ENCODE data around the gene SUSD4.

DNA sequence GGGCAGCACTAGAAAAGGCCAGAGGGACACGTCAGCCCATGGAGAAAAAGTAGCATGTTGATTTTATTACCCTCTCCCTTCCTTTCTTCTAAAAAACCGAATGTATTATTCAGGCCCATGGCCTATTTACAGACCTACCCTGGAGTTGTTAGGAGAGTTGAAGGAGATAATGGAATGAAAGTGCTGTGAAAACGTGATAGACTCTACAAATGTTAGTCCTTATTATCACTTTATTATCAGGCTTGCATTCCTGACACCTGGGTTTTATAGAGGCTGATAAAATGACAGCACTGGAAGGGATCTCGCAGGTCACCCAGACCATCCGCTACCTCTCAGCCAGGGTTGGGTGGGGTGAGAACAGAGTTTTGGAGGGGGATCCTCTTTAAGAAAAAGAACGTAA lies 160.3 kb downstream of the SUSD4 start:
- TF ChIP-seq, protein P1, sequence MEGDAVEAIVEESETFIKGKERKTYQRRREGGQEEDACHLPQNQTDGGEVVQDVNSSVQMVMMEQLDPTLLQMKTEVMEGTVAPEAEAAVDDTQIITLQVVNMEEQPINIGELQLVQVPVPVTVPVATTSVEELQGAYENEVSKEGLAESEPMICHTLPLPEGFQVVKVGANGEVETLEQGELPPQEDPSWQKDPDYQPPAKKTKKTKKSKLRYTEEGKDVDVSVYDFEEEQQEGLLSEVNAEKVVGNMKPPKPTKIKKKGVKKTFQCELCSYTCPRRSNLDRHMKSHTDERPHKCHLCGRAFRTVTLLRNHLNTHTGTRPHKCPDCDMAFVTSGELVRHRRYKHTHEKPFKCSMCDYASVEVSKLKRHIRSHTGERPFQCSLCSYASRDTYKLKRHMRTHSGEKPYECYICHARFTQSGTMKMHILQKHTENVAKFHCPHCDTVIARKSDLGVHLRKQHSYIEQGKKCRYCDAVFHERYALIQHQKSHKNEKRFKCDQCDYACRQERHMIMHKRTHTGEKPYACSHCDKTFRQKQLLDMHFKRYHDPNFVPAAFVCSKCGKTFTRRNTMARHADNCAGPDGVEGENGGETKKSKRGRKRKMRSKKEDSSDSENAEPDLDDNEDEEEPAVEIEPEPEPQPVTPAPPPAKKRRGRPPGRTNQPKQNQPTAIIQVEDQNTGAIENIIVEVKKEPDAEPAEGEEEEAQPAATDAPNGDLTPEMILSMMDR (IDR thresholded peaks at IDR 0.05): no peak
- no peak for TF ChIP-seq RCOR1 (IDR thresholded peaks at IDR 0.05; ENCODE audit: low read length)
- TF ChIP-seq, protein P2, sequence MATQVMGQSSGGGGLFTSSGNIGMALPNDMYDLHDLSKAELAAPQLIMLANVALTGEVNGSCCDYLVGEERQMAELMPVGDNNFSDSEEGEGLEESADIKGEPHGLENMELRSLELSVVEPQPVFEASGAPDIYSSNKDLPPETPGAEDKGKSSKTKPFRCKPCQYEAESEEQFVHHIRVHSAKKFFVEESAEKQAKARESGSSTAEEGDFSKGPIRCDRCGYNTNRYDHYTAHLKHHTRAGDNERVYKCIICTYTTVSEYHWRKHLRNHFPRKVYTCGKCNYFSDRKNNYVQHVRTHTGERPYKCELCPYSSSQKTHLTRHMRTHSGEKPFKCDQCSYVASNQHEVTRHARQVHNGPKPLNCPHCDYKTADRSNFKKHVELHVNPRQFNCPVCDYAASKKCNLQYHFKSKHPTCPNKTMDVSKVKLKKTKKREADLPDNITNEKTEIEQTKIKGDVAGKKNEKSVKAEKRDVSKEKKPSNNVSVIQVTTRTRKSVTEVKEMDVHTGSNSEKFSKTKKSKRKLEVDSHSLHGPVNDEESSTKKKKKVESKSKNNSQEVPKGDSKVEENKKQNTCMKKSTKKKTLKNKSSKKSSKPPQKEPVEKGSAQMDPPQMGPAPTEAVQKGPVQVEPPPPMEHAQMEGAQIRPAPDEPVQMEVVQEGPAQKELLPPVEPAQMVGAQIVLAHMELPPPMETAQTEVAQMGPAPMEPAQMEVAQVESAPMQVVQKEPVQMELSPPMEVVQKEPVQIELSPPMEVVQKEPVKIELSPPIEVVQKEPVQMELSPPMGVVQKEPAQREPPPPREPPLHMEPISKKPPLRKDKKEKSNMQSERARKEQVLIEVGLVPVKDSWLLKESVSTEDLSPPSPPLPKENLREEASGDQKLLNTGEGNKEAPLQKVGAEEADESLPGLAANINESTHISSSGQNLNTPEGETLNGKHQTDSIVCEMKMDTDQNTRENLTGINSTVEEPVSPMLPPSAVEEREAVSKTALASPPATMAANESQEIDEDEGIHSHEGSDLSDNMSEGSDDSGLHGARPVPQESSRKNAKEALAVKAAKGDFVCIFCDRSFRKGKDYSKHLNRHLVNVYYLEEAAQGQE (IDR thresholded peaks at IDR 0.05; ENCODE audit: low read depth, low read length): no peak
- TF ChIP-seq, protein P3, sequence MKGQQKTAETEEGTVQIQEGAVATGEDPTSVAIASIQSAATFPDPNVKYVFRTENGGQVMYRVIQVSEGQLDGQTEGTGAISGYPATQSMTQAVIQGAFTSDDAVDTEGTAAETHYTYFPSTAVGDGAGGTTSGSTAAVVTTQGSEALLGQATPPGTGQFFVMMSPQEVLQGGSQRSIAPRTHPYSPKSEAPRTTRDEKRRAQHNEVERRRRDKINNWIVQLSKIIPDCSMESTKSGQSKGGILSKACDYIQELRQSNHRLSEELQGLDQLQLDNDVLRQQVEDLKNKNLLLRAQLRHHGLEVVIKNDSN (IDR thresholded peaks at IDR 0.05; ENCODE audit: borderline replicate concordance, low read depth): no peak
- TF ChIP-seq YY1 (IDR thresholded peaks at IDR 0.05; ENCODE audit: low read depth): no peak
- TF ChIP-seq, protein P4, sequence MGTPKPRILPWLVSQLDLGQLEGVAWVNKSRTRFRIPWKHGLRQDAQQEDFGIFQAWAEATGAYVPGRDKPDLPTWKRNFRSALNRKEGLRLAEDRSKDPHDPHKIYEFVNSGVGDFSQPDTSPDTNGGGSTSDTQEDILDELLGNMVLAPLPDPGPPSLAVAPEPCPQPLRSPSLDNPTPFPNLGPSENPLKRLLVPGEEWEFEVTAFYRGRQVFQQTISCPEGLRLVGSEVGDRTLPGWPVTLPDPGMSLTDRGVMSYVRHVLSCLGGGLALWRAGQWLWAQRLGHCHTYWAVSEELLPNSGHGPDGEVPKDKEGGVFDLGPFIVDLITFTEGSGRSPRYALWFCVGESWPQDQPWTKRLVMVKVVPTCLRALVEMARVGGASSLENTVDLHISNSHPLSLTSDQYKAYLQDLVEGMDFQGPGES (IDR thresholded peaks at IDR 0.05; ENCODE audit: low read depth, low read length): no peak

All from SK-N-SH (cell line).